DND-41 (cell line): ENCODE results near the gene TRIM10.

Experiments used
- CTCF ChIP-seq: IDR thresholded peaks from 2 replicates; pipeline ENCODE4 v1.5.1; 2012; ENCODE audit warnings: borderline replicate concordance, low read length, moderate library complexity, mild to moderate bottlenecking; ENCODE audit not compliant: poor library complexity, severe bottlenecking; ENCODE audit errors: extremely low read depth
- EZH2 ChIP-seq: IDR thresholded peaks from 3 replicates; pipeline ENCODE4 v1.6.1; 2012; ENCODE audit warnings: borderline replicate concordance, low read depth, mild to moderate bottlenecking, moderate library complexity, low read length, inconsistent platforms; ENCODE audit not compliant: severe bottlenecking

GRCh38 chr6:30130179-30130679, 30.8 kb downstream of the TRIM10 start:
- no peak for TF ChIP-seq CTCF
- TF ChIP-seq EZH2 = no peak
